HL-60 (cell line): Measurements from ENCODE around the gene FCRL6.

Experiments
- CTCF ChIP-seq: IDR thresholded peaks from one replicate; pipeline ENCODE4 v1.5.1; 2011; ENCODE audit warnings: low read length, control low read depth, inconsistent platforms; ENCODE audit not compliant: insufficient read depth
- GABPA ChIP-seq: IDR thresholded peaks from 2 replicates; pipeline ENCODE4 v1.6.1; 2012; ENCODE audit warnings: low read depth
- POLR2AphosphoS5 ChIP-seq: IDR thresholded peaks from 2 replicates; pipeline ENCODE4 v1.6.1; 2012; ENCODE audit warnings: low read depth
- SPI1 ChIP-seq: IDR thresholded peaks from 2 replicates; pipeline ENCODE4 v1.6.1; 2012; ENCODE audit warnings: low read depth, mild to moderate bottlenecking, borderline replicate concordance

- TF ChIP-seq POLR2AphosphoS5 (no peak), CTCF (no peak), SPI1 (no peak), GABPA (no peak)
Observed at GRCh38 chr1:159804924-159805323, 2.8 kb downstream of the FCRL6 start.
